Superior temporal gyrus (tissue), 1 donor: ENCODE results near the gene PPP5C.
"Not testable (repeated sequence)": the region's sequence is repeated elsewhere in the genome, so short reads cannot be mapped to it uniquely, and the experiment has no call there.

Experiments
- DNase-seq: peaks from one replicate; pipeline ENCODE4 v3.0.0-alpha.2; 2016; ENCODE audit errors: extremely low spot score

The PPP5C gene

GRCh38 chr19:46385636-46386035 lies 38.7 kb downstream of the PPP5C start:
- DNase-seq, result no peak

DNA sequence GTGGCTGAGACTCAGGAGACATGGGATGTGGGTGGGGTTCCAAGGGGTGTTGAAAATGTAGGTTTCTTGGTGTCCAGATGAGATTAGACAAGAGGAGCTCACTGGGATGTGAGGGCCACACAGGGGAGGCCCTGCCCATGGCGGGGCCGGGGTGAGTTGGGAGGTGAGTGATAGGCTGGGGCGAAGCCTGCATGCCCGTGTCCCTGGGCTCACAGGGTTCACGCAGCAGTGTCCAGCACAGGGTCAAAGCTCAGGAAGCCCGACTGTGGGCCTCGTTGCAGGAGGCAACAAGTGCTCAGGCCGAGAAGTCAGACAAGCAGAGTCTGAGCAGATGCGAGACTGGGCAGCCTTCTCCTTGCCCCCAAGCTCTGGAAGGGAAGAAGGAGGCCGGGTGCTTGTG lies 39.3 kb downstream of the PPP5C start:
- DNase-seq, result no peak

DNA sequence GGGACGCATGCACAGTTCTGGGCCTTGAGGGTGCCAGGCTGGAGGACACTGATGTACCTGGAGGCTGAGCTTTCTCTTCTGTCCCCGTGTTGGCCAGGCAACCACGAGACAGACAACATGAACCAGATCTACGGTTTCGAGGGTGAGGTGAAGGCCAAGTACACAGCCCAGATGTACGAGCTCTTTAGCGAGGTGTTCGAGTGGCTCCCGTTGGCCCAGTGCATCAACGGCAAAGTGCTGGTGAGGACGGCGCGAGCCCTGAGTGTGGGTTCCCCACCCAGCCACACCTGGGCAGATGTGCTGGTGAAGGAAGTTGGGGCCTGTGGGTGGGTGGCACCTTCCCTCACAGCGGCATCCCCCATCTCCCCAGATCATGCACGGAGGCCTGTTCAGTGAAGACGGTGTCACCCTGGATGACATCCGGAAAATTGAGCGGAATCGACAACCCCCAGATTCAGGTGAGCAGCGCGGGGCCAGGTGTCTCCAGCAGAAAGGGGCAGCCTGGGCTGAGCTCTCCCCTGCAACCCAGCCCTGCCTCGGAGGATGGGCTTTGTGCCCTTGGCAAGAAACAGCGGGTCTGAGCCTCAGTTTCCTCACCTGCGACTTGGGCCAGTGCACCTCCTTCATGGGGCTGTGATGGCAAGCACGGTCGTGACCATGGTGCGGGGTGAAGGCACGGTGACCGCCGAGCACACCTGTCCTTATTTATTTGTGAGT lies 40.3 kb downstream of the PPP5C start:
- no peak for DNase-seq

DNA sequence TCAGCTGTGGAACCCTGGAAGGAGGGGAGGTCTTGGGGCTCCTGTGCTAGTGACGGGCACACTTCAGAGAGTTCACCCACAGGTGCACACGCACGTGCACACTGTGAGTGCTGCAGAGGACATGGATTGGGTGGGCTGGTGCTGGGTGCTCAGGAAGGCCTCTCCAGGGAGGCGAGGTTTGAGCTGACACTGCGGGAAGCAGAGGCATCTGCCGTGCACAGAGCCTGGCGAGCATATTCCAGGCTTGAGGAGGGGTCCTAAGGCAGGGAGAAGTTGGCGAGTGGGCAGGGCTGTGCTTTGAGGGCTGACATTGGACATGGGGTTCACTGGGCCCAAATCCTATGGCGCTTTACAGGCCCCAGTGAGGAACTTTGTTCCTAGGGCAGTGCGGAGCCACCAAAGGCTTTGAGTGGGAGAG lies 40.8 kb downstream of the PPP5C start:
- no peak for DNase-seq

DNA sequence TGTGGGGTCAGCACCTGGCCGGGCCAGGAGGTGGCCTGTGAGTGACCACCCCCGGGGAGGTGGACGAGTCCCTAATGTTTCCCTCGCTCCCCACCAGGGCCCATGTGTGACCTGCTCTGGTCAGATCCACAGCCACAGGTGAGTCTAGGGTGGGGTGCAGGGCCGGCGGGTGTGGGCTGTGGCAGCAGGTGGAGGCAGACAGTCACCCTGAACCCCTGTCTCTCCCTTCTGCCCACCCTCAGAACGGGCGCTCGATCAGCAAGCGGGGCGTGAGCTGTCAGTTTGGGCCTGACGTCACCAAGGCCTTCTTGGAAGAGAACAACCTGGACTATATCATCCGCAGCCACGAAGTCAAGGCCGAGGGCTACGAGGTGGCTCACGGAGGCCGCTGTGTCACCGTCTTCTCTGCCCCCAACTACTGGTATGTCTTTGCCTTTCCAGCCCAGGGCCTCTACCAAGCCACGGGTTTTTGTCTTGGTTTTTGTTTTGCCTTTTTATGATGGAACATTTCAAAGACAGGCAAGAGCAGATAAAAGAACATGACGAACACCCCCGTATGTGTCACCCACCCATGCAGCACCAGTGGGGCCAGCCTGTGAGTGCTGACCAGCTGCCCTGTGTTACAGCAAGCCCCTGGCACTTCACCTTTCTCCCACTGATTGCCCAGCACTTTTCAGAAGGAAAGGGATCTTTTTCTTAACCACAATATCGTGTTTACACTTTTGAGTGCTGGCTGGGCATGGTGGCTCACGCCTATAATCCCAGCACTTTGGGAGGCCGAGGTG lies 41.6 kb downstream of the PPP5C start:
- DNase-seq, result no peak

DNA sequence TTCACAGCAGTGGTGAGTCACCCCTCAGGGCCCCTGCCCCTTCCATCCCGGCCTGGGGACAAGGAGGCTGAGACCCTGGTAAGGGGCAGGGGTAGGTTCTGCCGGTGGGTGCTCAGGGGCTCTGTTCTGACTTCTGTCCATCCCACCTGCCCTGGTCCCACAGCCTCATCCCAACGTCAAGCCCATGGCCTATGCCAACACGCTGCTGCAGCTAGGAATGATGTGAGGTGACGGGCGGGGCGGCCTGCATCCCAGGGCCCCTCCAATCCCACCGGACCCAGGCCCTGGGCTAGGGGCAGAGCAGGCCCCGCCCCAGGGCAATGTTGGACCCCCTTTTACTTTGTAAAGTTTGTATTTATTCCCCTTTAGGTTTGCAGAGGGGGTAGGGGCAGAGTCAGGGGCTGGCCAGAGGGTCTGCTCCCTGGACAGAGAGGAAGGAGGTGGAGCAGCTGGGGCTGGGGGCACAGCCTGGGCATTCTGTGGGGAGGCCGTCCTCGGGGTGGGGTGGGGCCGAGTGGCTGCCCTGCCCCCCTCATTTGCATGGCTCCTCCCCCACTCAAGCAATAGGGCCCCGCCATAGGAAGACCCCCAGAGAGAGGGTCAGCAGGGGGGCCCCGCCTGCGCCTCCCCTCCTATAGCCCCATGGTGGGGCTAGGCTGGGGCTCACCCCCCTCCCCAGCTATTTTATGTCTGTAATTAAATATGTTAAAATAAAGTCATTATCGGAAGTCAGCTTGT lies 43.4 kb downstream of the PPP5C start:
- DNase-seq, result no peak

DNA sequence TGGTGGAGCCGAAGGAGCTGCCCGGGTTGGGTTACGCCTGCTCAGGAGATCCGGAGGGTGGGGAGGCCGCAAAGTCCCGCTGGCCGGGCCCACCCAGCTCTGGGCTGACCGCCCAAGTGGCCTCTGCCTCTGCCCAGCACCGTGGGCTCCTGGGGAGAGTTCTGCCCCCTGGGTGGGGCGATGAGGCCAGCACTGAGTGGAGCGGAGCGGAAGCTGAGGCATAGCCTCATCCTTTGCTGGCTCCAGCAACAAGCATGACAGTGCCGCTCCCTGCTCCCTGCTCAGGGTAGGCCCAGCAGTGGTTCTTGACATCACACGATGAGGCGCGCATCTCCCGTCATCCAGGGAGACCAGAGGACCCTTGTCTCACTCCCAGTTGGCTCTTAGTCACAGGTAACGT lies 44.0 kb downstream of the PPP5C start:
- DNase-seq, result no peak

DNA sequence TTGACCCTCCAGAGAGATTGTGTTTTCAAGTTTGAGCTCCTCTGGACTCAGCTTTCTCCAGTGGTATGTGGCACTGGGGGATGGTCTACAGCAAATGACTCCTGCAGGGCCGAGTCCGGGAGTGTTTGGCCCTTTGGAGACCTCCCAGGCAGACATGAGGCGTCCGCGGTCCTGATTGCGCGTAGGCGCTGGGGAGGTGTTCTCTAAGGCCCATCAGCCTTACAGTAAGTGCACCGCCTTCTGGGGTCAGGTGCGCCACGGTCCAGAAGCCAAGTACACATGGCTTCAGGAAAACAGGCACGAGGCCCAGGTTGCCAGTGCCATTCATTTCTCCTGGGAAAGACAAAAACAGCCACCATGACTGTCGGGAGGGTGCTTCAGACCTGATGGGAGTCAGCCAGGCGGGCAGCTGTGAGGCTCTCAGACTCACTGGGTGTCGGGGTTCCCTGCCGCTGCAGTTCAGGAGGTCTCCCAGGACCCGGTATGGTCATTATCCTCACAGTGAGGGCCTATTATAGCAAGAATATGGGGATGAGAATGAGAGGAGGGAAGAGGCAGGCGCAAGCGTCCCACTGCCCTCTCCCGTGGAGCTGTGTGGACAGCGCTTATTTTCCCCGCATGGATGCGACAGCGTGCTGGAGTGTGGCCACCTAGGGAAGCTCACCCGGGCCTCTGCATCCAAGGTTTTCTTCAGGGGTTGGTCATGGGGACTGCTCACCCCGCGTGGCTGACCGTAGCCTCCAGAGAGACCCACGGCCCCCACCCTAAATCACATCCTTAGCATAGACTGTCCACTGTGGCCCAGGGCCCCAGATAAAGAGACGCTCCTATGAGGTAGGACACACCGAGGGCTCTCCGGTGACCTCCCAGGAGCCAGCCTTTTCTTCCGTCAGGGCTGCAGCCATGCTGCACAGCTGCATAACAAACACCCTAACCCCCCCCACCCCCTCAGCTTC lies 44.7 kb downstream of the PPP5C start:
- no peak for DNase-seq

GRCh38 chr19:46392252-46392801 lies 45.4 kb downstream of the PPP5C start:
- DNase-seq, result no peak

DNA sequence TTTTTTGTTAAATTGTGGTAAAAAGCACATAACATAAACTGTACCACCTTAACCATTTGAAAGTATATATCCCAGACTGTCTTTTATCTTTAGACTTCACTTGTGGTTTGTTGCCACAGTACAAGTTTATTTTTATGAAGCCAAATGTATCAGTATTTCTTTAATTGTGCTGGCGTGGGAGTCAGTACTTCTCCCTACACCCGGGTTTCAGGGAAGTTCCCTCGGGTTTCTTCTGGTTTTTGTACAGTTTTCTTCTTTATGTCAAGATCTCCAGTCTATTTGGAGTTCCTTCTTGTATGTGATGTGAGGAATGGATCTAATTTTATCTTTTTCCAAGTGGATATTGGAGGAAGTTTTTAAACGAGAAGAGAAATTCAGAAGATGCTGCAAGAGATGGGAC lies 46.0 kb downstream of the PPP5C start:
- DNase-seq, result no peak

DNA sequence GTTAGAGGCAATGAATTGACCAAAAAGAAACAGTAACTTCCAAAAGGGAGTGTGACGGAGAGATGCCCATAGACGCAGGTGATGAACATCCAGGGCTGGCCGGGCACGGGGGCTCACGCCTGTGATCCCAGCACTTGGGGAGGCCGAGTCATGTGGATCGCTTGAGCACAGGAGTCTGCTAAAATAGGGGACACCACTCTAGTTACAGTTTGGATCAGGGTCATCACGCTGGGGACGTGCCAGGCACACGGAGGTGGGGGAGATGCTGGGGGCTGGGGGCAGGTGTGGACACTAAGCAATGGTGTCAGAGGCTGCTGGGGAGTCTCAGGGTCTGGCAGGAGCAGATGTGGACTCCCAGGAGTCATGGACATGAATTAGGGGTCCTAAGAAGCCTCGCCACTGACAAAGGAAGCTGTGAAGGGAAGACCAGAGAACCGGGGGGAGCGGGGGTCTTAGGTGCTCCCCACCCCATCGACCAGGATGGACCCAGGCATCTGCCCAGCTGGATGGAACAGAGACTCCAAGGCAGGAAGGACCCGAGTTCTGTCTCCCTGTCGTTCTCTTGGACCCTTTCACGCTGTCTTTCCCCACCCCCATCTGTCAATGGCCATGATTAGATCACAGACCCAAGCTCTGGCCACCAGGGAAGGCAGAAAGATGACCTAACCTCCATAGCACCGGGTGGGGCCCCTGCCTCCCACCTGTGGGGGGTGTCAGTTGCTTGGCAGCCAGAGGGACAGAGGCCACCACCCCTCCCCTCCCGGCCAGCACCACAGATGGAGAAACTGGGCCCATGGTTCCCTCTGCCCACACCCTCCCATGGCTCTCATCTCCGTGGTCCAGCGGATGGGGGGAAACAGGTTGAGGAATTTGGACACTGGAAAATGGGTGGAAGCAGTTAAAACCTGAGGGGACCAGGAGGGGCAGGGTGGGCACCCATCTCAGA lies 46.8 kb downstream of the PPP5C start:
- no peak for DNase-seq

DNA sequence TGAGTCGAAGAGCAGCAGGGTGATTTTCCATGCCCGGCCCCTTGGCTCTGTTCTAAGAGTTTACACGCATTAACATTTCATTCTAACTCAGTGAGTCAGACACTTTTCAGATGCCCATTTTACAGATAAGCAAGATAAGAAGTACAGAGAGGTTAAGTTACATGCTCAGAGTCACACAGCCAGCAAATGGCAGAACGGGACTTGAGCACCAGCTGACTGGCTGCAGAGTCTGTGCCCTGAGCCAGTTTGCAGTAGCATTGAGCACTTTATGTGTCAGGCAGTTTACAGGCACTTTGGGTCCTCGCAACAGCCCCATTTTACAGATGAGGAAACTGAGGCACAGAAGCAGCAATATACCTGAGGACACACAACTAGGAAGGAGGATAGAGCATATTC lies 47.5 kb downstream of the PPP5C start:
- DNase-seq, result no peak

- not testable (repeated sequence) for DNase-seq
Observed at GRCh38 chr19:46397801-46398479, 51.1 kb downstream of the PPP5C start.

- DNase-seq, result no peak
Observed at GRCh38 chr19:46402725-46403124, 55.8 kb downstream of the PPP5C start.

- no peak for DNase-seq
Observed at GRCh38 chr19:46404055-46404752, 57.3 kb downstream of the PPP5C start.

DNA sequence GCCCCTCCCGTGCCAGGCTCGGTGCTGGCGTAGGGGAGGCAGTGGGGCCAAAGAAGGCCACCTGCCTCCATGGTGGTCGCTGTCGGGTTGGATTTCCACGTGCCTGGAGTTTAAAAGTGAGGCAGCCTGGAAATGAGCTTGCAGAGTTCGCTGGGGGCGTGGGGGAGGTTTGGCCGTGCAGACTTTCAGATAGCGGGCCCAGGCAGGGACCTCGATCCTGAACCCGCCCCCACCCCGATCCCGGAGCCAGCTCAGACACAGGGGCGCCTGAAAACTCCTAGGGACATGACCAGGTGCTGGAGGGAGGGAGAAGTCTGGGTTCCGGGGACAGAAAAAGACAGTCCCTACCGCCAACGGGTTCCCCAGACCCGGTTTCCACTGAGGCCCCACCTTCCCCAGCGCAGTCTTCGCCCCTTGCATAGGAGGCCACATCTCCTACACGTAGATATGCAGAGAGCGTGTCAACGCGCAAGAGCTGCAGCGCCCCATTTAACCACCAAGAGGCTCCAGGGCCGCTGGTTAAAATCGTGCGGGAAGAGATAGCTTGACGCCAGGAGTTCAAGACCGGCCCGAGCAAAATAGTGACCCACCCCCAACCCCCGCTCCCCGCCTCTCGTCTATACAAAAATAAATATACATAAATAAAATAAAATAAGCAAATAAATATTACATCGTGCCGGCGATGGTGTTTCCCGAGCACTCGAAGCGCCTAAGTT lies 58.0 kb downstream of the PPP5C start:
- DNase-seq, result no peak

- no peak for DNase-seq
Observed at GRCh38 chr19:46406976-46407375, 60.1 kb downstream of the PPP5C start.
